GM18499 (cell line): ENCODE results near the gene ACBD6.

ENCODE experiments used
- ATAC-seq: cut with Tn5 transposase; IDR thresholded peaks from one replicate; pipeline ENCODE4 v1.9.1; 2021; ENCODE audit warnings: moderate number of reproducible peaks; ENCODE audit not compliant: insufficient read depth, unreplicated experiment

ACBD6 gene

DNA sequence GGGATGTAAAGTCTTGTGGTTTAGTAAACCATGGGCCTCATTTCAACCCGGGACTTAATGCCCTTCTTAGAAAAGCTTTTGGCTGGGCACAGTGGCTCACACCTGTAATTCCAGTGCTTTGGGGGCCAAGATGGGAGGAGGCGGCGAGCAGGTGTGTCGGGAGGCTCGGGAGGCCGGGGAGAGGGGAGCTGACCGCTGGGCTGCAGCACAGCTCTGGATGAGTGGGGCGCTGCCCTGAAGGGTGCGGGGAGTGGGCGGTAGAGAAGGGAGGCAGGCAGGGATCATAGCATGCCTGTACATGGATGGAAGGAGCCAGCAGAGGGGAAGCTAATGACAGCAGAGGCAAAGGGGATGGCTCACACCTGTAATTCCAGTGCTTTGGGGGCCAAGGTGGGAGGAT is 241.3 kb downstream of the ACBD6 start:
- ATAC-seq: no peak

DNA sequence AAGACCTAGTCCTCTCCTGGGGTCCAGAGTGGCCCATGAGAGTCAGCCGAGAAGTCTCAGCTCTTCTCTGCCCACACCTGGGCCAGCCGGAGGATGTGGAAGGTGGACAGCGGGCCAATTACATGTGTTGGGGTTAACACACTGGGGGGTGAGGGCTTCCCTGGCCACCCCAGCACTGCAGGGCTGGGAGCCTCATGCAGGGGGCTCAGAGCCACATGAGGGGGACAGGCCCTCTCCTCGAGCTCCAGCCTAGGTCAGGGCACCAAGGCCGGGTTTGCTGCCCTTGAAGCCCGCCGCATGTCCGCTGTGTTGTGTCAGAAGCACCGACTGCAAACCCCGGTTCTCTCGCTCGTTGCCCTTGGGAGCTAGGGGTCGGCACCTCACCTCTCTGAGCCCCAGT is 241.8 kb downstream of the ACBD6 start:
- ATAC-seq: no peak

- ATAC-seq: no peak
These were observed 242.7 kb downstream of the ACBD6 start for GRCh38 chr1:180259431-180260338.

DNA sequence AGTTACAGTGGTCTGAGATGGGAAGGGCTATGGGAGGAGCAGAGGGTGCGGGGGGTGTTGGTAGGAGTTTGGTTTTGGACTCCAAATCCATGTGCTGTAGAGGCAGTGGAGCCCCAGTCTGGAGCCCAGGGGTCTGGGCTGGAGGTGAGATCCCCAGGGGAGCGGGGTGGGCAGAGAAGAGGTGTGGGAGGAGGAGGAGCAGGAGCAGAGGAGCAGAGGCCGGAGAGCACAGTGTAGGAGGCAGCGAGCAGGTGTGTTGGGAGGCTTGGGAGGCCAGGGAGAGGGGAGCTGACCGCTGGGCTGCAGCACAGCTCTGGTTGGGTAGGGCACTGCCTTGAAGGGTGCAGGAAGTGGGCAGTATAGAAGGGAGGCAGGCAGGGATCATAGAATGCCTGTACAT is 243.4 kb downstream of the ACBD6 start:
- ATAC-seq: no peak

DNA sequence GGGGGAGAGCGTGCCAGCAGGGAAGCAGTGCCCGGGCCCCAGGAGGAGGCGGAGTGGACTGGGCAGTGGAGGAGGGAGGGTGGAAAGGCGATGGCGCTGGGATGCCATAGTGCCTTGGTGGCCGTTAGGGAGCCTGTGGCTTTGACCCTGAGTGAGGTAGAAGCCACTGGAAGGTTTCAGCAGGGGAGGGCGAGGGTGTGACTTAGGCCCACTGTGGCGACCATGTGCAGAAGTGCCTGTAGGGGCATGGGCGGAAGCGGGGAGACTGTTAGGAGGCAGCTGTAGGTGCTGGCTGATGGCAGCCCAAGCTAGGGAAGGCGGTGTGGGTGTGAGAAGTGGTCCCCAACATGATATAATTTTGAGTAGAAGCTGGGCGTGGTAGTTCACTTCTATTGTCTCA is 244.1 kb downstream of the ACBD6 start:
- ATAC-seq: no peak

GRCh38 chr1:180257486-180257885 is 244.9 kb downstream of the ACBD6 start:
- no peak for ATAC-seq

- no peak for ATAC-seq
These were observed 245.4 kb downstream of the ACBD6 start for GRCh38 chr1:180257028-180257386.

- no peak for ATAC-seq
These were observed 245.9 kb downstream of the ACBD6 start for GRCh38 chr1:180256341-180257027.

DNA sequence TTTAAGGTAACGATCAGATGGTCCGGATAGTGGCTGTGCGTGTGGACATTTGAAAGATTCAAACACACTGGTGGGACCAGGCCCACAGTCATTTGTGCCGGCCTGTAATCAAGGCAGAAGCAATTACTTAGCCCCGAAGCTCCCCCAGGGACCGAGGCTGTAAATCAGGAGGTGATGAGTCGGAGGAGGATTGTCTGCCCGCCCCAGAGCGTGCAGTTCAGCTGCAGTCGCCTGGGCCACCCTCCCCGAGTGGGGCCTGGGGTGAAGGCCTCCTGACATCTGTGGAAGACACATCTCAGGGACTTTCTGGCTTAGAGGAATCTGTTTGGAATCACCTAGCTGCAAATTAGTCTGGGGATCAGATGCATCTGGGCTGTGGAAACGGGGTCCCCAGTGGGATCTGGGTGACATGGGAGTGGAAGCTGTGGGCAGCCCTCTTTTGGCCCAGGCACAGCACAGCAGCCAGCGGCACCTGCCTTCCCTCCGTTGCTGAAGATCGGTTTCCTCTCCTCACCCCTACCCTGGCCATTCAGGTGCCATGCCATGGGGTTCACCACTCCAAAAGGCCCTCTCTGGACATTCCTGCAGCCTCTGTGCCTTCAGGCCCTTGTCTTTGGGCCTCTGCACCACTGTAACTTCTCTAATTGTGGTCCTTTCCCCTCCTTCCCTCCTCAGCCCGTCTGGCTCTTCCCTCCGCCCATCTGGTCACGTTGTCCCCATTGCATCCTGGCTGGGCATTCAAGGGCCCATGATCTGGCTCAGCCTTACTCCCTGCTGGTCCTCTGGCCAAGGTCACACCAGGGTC is 246.6 kb downstream of the ACBD6 start:
- no peak for ATAC-seq

- no peak for ATAC-seq
These were observed 247.5 kb downstream of the ACBD6 start for GRCh38 chr1:180254854-180255253.

DNA sequence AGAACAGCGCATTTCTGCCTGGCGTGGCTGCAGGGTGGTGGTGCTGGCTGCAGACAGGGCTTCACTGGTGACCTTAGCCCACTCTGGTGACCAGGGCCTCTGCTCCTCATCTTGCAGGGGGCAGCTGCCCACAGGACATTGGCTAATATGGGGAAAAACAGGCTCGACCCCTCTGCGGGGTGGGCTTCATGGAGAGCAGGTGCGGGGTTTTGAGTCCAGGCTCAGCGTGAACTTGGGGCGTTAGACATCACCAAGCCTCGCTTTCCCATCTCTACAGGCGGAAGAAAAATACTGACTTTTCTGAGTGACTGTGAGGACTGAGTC is 247.9 kb downstream of the ACBD6 start:
- ATAC-seq: no peak

GRCh38 chr1:180253585-180254495 is 248.5 kb downstream of the ACBD6 start:
- ATAC-seq: no peak

GRCh38 chr1:180252638-180253536 is 249.5 kb downstream of the ACBD6 start:
- no peak for ATAC-seq

GRCh38 chr1:180251526-180252305 is 250.7 kb downstream of the ACBD6 start:
- ATAC-seq: no peak

GRCh38 chr1:180250883-180251509 is 251.4 kb downstream of the ACBD6 start:
- ATAC-seq: no peak

DNA sequence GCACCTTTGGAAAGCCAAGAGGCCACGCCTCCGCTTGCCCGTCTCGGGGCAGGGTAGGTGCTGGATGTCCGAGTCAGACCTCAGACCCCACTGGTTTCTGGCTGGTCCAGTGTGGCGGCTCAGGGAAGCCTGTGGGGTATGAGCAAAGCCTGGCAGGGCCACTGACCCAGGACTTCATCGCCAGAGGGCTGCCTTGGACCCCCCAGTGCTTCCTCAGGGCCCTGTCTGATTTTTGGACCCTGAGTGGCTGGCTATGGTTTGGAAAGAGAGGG is 251.9 kb downstream of the ACBD6 start:
- ATAC-seq: no peak

- no peak for ATAC-seq
These were observed 252.5 kb downstream of the ACBD6 start for GRCh38 chr1:180249725-180250498.
